NCI-H82 treated with DMSO at 0.1 percent for 48 hours (cell line): ENCODE results near the gene SLC6A20.
"Not testable (repeated sequence)": the region's sequence is repeated elsewhere in the genome, so short reads cannot be mapped to it uniquely, and the experiment has no call there.

Experiments used
- DNase-seq: peaks from one replicate; lab custom pipeline; 2025; ENCODE audit not compliant: unreplicated experiment; lab: John Stamatoyannopoulos, UW

Gene SLC6A20

DNA sequence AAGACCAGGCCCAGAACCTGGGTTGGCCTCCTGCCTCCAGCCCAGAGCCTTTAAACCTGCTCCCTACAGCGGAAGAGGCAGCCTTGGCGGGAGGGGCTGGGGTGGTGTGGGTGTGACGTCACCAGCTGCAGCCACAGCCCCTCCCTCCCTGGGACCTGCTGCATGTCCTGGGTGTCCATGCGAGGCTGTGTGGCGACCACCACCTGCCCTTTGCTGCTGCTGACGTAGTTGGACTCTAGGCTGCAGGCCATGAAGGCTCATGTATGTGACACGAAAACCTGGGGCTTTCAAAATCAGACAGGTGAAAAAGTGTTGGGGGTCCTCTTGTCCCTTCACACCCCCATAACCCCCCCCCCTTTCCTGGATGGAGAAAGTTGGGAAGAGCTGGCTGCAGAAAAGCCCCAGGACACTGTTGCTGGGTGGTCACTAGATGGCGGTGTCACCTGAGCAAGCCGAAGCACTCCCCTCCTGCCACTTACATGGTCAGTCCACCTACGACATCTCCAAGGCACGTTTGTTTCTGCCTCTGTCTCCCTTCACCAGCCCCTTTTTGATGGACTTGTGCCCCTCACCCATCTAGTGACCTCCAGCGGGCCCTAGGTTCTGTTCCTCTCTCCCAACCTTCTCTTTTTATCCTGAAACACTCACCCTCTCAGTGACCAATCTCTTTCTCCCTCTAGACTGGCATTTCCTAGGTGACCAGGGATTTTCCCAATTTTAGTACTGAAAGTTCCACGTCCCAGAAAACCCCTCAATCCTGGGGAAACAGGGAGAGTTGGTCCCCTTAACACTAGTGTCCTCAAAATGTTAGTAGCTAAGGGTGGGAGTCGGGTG is 35.2 kb downstream of the SLC6A20 start:
- peak; percentile 7 for DNase-seq

DNA sequence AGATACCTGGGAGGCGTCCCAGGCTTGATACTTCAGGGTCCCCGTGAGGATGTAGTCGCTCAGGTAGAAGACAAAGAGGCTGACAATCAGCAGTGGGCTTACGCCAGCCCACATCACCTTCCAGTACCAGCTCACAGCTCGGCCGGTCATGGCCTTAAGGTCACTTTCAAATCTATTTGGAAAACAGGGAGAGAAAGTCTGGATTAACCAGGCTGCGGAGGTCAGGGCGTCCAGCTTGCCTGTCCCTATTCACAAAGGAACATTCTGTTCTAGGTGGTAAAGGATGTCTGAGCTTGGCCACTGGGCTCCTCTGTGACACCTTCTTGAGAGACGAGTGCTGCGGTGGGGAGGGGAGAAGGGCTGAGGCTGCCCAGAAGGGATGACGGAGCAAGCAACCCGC is 36.5 kb downstream of the SLC6A20 start:
- DNase-seq: no peak

GRCh38 chr3:45758871-45759270 is 37.5 kb downstream of the SLC6A20 start:
- no peak for DNase-seq

GRCh38 chr3:45757141-45757540 is 39.2 kb downstream of the SLC6A20 start:
- not testable (repeated sequence) for DNase-seq

DNA sequence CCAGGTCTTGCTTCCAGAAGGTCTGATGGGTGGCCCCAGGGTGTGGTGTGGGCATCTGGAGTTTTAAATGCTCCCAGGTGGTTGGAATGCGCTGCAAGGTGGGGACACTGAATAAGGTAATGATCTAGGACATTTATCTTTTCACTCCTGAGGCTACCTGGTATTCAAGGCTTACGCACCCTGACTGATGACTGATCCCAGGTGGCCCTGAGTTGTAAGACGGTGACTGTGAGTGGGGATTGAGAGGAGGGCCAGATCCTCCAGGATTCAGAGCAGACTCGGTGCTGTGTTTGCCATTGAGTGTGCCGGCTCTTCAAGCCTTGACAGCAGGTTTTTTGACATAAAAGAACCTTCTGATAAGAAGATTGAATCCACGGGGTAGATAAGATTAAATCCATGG is 40.3 kb downstream of the SLC6A20 start:
- no peak for DNase-seq

GRCh38 chr3:45754461-45754860 is 41.9 kb downstream of the SLC6A20 start:
- DNase-seq: no peak

DNA sequence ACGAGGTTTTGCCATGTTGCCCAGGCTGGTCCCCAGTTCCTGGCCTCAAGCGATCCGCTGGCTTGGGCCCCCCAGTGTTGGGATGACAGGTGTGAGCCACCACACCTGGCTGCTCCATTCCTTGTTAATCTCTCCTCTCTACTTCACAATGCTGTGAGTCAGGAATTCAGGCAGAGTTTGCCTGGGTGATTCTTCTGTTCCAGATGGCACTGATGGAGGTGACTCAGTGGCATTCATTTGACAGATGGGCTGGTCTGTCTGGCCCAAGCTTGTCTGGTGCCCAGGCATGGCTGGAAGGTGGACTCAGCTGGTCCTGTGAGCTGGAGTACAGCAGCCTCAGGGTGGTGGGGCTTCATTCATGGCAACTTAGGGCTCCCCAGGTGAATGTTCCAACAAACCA is 43.2 kb downstream of the SLC6A20 start:
- DNase-seq: no peak

DNA sequence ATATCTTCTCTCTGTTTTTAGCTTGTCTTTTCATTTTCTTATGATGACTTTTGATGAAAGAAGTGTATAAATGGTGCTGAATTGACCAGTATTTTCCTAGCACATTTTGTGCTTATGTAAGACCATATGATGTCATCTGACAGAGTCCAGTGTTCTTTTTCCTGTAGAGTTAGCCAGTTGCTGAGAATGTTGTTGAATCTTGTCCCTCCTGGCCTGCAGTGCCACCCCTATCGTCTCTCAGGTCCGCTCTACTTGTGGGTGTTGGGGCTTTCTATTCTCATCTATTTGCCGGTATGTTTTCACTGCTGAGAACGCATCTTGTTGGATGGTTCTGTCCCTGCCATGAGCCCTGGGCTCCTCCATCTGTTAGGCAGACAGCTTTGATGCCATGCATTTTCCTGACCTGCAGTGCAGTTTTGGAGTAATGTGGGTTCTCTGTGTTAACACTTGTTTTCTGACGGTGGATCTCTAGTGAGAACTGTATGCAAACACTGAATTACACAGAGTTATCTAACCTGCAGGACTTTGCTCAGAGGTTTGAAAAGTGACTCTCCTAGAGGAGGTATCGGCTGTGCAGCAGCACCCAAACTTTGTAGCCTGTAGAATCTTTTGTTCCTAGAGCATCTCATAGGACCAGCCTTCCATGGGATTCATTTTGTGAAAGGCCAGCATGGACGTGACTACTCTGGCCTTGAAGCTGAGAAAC is 44.6 kb downstream of the SLC6A20 start:
- no peak for DNase-seq

GRCh38 chr3:45749880-45750279 is 46.5 kb downstream of the SLC6A20 start:
- DNase-seq: no peak

DNA sequence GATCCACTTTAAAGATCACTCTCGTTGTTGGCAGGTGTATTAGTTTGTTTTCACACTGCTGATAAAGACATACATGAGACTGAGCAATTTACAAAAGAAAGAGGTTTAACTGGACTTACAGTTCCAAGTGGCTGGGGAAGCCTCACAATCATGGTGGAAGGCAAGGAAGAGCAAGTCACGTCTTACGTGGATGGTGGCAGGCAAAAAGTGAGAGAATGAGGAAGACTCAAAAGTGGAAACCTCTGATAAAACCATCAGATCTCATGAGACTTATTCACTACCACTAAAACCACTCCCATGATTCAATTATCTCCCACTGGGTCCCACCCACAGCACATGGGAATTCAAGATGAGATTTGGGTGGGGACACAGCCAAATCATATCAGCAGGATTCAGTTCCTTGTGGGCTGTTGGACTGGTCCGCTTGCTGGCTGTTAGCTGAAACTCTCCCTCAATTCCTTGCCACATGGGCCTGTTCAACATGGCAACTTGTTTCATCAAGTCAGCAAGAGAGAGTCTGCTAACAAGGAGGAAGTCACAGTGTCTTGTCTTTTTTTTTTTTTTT is 47.2 kb downstream of the SLC6A20 start:
- DNase-seq: not testable (repeated sequence)

DNA sequence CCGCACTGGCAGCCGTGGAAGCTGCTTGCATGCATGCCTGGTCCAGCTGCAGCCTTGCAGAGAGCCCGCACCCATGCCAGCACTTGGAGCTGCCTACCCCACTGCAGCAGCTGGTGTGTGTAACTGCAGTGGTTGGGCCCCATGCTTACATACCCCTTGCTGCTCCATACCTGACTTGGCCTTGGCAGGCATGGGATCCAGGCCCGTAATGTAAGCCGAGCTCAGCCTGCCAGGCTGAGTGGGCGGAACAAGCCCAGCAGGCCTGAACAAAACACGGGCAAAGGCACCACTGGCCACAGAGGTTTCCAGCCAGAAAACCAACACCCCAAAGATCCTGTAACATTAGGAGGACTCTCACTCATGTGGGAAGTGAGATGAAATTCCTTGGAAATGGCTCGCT is 48.3 kb downstream of the SLC6A20 start:
- DNase-seq: no peak

DNA sequence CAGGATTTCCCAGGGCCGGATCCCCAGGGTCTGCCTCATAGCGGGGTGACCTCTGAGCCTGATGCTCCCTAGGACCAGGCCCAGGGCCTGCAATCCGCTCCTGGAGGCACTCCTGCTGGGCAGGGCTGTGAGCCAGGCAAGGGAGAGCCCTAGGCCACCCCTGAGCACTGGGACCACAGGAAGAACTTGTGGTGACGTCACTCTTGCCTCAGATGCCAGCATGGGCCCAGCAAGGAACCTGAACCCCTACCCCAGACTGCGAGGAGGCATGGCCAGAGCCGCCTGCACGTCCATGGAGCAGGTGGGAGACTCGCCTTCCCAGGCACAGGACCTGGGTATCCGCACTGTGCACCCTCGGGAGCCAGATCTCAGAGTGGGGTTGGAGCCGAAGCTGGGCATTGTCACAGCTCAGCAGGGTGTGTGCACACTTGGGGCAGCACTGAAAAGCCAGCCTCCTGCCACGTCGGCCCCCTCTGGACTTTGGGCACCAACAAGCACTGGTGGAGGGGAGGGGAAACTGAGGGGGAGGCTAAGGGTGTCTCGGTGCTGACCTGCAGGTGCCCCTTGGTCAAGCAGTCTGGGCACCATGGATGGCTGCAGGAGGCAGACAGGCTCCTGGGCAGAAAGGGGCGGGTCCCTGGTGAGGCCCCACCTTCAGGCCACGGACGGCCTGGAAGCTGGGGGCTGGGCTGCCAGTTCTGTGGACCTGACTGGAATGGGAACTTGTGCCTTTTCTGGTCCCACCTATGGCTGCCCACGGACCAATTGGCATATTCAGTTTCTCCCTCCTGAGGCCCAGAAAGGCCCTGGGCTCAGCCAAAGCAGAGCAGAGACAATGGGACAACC is 49.3 kb downstream of the SLC6A20 start:
- DNase-seq: no peak

GRCh38 chr3:45746165-45746776 is 50.1 kb downstream of the SLC6A20 start:
- DNase-seq: no peak

- no peak for DNase-seq
Observed at GRCh38 chr3:45742461-45743089, 53.8 kb downstream of the SLC6A20 start.

DNA sequence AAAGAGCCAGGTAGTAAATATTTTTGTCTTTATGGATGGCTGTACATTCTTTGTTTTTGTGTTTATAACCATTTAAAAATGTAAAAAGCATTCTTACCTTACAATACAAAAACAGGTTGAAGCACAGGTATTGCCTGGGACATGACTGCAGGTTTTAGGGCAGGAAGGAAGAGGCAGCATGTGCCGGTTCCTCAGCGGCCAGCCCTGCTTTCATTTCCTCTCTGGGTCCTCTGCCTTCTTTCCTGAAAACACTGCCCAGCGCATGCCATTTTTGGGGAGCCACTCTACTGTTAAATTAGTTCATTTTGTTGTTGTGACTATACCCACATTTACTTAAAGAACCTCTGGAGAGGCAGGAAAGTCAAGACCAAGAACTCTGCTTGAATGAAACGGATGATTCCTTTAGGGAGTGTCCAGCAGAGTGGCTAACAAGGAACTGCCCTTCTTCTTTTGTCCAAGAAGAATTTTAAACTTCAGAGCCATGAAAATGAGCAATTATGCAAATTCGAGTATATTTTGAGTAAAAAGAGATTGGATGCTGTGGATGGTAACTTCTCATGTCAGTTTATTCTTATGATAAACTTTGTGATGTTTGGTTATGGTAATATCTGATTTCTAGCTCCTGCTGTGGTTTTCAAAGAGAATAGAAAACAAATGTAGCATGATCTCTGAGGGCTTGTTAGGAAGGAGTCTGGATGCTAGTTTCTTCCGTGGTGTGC is 54.4 kb downstream of the SLC6A20 start:
- no peak for DNase-seq

DNA sequence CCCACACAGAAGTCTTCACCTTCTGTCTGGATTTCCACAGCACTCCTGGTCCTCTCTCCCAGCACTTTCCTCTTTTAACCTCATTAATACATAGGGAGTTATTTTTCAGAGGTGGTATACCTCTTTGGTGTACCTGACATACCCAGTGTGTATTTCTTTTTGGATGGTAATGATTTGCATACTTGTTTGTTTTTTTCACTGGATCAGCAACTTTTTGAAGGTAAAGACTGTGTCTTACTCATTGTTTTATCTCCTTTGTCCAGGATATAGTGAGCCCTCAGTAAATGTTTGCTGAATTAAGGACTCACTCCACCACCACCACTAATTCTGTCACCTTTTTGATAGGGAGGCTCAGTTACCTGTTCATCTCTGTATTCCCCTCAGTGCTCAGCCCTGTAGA is 55.1 kb downstream of the SLC6A20 start:
- DNase-seq: no peak

DNA sequence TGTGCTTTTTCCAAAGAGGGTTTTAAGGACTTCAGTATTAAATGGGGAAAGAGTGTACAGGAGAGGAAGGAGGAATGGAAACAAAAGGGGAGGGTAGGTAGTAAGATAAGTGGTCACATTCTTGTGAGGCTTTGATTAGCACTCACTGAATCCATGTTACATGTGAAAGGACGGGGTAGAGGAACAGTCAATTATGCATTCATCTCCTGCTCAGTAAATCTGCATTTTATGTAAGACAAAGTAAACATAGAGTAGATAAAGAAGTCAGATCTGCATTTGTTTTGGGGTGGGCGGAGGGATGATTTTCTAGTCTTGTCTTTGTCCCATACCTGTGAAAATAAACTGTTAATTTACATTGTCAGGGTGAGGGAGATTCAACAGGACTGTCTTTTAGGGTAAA is 56.3 kb downstream of the SLC6A20 start:
- no peak for DNase-seq

DNA sequence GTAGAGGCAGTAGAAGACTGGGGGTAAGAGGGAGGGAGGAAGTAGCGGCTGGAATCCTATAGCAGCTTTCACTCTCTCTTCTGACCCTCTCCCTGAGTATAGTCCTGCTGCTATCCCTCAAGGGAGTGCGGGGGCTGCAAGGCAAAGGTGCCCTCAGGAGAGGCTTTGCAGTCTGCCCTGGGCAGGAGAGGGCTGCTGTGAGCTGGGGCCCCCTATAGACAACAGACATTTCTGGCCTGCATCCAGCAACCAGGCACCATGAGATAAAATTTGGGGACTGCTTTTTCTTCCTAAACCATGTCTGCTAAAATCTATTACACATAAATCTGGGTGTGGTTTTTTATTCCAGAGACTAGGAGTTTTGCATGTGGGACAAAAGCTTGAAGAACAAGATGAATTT is 59.1 kb downstream of the SLC6A20 start:
- DNase-seq: no peak

DNA sequence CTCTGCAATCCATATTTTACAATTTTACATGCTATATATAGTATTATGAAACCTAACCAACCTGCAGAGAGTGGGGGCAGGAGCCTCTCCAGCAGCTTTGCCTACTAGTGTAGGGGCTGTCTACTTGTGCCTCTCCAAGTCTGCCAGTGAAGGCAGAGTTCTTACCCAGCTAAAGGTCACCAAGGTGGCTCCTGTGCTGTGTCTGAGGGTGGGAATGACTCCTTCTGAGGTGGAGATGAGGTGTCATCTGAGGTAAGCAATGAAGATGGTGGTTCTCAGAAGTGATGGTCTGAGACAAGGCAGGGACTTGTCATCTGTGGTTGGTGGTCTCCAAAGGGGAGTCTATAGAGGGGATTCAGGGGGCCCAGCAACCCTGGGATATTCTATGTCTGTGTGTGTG is 59.6 kb downstream of the SLC6A20 start:
- no peak for DNase-seq
